HG02759 (cell line): ENCODE data around the gene HOTAIR.

ENCODE experiments used
- ATAC-seq: cut with Tn5 transposase; IDR thresholded peaks from one replicate; pipeline ENCODE4 v1.9.1; 2021; ENCODE audit warnings: mild to moderate bottlenecking, moderate library complexity; ENCODE audit not compliant: unreplicated experiment

Gene HOTAIR

DNA sequence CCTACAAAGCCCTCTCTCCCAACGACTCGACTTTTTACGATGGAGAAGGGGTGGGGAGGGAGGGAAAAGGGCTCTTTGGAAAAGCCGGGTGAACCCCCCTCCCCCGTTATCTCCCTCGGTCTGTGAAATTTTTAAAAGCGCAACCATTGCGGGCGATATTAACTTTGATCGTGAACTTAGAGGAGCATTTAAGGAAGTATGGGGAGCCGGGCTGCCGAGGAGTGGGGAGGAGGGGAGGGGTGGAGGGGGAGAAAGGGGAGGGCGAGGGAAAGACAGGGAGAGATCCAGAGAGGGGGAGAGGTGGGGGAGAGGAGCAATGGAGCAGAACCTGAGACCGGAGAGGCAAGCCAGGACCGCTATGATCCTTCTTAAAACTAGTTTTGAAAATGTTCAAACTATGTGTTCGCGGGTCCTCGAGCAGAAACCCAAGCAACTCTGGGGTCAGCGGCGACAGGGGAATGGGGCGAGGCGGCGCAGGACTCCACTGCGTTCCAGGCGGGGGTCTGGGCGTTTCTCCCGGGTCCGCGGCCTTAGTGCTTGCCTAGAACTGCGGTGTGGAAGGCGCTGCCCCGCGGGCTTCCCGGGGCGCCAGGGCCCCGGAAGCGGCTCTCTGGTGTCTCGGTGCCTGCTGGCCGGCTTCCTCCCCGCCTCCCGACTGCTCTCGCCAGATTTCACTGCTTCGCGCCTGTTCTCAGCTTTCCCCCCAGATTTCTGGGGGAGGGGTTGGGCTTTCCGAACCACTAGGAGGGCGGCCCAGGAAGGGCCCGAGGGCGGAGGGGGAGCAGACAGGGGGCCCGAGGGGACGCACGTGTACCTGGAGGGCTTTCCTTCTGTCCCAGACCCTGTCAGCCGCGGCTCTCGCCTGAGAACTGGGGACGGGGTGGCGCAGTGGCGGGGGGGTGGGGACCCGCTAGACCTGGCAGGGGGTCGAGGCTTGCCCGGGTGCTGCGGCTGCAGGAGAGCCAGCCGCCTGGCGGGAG lies at the start of gene HOTAIR:
Gene HOTAIR, minus strand, starts transcription at position 871 of the 980 bp plus-strand sequence.
- ATAC-seq, result no peak

DNA sequence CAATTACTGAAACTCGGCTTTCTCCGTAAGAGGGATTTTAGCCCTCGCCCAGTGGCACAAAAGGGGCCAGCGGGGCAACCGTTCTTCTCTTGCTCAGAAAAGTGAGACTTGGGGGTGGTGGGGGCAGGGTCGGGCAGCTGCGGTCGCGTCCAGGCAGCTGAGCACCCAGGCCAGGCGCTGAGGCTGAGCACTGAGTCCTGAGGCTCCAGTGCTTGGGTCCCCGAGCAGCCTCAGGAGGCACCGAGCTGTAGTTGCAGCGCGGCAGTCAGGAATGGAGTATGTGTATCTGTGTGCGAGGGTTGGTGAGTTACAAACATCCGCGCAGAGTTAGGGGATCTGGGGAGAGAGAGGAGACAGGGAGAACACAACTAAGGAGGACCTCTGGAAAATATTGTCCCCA lies 49.4 kb upstream of the HOTAIR start:
- ATAC-seq, result no peak

DNA sequence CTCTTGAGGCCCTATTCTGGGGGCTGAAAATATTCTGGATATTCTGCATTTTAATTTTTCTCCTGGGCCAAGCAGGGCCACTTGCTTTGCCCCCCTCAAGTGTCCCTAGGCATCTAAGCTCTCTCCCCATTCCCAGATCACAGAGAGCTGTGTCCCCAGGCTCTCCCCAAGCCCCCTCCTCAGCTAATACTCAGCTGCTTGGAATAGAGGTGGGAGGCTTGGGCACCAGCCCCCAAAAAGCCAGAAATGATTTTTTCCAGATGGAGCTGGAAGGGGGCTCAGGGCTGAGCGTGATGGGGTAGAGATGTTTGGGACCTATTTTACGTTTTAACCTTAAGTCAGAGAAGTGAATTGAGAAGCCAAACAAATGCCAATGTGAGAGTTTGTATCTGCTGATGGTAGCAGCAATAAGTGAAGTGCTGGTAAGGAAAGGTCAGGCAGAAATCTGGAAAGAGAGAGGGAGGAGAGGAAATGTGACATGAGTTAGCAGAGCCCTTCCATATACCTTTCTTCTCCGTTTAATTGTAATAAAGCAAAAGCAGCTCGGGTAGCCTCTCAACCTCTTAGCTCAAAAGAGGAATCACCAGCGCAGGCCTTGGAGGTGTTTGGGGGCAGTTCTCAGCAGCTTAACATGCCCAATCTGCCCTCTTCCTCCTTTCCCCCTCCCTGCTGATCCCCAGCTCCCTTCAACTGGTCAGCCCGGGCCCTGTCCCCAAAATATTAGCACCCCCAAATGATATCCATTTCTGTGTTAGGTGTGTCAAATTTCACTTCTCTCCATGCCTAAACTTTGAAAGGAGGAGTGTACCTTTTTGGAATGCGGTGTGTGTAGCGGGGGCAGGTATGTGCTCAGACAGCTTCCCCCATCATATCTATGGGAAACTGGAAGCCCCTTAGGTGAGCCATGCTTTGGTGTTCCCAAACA lies 48.5 kb upstream of the HOTAIR start:
- no peak for ATAC-seq

DNA sequence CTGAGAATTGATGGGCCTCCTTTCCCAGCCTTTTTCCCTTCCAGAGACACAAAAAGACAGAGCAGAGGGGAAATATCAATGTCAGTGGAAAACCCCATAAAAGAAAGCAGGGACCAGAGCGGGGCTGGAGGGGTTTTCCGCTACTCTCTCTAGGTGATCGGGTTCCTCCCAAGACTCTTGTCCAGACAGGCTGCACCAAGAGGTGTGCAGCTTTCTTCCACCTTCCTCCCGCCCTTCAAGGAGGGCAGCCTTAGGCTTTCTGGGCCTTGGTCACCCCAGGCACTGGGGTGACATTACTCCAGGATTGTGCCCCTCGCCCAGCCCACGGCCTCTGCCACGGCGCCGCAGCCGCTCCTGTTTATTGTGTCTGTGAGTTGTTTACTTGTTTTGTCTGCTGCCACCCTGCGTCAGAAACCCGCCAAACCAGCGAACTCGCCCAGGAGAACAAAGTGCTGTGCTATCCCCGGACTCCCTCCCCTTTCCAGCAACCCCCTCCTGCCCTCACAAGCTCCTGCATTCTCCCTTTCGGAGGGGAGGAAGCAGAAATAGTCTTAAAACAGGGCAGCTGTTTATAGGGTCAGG lies 46.8 kb upstream of the HOTAIR start:
- no peak for ATAC-seq

DNA sequence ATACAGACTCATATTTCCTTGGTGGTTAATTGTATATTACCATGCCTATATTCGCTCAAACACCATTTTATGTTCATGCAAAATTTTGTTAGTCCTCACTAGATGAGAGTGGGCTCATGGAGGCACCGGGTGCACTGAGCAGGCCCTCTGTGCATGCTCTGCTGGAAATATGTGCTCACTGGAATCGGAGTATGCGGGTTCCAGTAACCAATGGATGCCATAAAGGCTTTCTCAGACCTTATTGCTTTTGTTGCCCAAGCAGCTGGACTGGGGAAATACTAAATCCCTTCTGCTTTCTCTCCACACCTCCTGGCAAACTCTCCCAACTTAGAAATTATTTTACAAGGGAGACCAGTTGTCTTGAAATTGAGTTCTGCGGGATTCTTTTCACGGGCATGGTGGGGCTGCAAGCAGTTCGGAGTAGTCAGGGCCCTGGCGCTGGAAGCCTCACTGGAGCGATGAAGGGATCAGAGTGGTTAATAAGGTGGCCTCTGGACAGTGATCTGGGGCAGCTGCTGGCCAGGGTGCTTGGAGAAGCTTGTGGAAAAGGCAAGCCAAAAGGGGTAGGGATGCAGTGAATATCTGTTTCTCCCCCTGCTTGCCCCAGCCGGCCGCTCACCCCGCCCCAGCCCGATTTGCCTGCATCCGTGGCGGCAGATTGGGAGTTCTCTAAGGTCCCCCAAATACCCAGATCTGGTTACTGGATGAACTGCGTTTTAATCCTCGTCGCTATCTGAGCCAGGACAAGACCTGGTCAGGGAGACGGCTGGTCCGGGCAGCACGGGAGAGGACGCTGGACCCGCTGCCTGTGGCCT lies 46.0 kb upstream of the HOTAIR start:
- ATAC-seq, result no peak

DNA sequence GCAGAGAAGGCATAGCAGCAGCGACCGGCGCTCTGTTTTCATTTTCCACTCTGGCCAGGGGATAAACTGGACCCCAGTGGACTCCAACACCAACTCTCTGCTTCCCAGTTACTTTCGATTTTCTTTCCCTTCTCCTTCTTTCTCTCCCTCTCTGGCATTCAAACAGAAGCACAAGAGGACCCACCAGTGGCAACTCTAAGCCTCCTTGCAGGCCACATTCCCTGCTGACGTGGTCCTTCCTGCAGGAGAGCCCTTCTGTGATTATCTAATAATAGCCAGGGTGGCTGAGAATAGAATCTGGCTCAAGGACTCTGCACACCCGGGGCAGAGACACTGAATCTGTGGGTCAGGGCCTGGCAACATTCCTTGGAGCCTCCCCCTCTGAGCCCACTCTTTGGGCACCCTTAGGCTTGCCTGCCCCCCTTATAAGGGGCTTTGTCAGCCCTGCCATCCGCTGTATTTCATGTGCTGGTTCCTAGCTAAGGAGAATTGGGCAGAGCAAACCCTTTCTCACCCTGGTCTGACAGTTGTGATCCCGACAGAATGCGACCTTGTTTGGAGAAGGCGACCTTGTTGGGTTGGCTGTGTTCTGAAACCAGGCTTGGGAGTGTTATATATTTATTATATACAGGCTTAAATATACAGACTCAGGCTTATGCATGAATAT lies 45.3 kb upstream of the HOTAIR start:
- no peak for ATAC-seq

DNA sequence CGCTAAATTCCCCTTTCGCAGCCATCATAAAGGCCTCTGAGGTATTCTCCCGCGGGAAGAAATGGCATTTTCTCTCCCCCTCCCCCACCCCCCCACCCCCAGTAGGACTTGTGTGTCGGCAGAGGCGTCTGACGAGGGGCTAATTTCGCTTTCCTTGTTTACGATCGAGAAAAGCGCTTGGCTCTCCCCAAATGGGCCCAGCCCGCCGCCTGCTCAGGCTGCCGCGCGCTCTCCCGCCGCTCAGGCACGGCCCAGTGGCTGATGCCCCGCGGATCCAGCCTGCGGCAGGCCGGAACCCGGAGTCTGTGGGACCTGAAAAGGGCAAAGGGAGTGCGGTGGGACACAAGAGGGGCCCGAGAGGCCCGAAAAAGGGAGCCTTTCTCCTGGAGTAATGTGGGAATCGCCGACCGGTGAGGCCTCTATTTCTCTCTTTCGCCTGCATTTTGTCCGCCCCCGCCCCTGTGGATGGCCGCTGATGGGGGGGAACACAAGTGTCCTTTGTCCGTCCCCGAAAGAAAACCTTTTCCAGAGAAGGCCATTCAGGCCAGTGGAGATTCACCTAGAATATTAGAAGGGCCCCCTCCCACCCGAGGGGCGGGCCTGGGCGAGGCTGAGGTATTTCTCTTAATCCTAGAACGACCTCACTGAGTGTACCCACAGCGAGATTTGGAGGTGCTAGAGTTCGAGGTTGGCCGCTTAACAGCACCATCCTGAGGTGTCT lies 44.5 kb upstream of the HOTAIR start:
- ATAC-seq, result no peak

DNA sequence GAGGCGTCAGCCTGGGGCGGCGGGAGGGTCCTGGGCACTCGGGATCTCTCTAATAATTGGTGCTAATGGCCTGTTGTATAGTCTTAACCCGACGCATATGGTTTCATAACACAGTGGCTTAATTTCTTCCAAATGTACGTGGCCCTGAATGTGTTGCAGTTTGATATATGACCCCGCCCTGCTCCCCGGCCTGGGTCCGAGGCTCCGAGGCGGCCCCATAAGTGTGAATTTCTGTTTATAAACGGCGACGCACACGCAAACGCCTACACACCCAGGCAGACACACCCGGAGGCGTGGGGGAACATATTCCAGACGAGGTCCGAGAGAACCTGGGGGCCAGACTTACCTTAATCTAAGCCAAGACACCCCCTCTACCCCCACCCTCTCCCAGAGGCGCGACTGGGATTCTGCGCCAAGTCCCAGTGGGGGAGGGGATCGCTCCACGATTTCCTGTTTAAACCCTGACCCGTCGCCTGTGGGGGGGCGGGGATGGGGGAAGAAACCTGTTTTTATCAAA lies 43.8 kb upstream of the HOTAIR start:
- ATAC-seq, result no peak

DNA sequence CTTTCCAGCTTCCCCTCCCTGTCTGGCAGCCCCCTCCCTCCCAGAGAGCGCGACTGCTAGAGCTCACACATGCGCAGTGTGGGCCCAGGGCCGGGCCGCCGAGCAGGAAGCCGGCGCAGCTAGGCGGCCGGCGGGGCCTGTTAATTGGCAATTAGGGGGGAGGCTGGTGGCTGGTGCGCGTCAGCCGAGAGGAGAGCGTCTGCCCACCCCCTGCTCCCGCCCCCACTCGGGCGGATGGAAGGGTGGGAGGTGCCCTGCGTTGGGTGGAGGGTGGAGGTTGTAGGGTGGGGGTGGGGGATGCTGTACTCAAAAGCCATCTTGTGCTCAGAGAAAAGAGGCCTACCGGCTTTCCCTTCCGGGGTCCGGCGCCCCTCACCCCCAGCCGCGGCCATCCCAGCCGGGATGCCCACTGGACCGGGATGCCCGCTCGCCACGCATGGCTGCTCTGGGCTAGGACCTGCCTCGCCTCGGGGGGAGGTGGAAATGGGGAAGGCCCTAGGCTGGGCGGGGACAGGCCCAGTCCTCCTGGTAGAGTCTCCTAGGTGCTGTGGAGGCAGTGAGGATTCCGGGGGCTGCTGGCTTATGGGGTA lies 43.2 kb upstream of the HOTAIR start:
- ATAC-seq, result peak; percentile 86

DNA sequence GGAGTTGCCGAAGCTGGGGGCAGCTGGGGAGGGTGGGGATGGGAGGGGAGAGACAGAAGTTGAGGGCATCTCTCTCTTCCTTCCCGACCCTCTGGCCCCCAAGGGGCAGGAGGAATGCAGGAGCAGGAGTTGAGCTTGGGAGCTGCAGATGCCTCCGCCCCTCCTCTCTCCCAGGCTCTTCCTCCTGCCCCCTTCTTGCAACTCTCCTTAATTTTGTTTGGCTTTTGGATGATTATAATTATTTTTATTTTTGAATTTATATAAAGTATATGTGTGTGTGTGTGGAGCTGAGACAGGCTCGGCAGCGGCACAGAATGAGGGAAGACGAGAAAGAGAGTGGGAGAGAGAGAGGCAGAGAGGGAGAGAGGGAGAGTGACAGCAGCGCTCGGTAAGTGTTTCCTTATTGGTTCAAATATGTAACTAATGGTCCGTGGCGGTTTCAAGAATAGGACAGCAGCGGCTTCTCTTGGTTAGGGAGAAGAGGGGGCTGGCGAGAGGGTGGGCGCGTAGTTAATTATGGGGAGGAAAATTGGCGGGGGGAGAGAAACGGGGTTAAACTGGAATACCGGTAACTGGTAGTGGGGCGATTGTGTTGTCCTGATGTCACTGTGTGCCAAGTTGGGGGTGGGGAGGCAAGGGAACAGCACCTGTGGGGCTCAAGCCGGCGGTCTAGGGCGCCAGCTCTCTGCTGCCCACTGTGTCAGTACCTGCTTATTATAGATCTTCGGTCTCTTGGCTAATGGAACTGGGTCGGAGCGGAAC lies 42.5 kb upstream of the HOTAIR start:
- ATAC-seq, result peak; percentile 46

DNA sequence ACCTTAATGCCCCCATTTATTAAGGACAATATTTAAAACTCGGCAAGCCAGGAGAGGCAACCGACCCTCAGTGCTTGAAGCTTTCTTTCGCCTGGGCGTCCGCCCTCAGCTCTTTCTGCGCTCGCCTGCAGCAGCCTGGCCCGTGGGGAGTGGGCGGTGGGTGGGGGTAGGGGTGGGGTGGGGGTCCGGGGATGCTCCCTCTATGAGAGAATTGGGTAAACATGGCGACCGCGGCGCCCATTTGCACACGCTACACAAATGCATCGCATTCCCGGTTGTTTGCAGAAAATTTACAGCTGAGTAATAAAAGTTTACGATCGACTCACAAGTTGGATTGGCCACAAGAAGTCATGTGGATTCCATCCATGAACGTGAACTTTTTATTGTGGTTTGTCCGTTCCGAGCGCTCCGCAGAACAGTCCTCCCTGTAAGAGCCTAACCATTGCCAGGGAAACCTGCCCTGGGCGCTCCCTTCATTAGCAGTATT lies 41.8 kb upstream of the HOTAIR start:
- no peak for ATAC-seq

DNA sequence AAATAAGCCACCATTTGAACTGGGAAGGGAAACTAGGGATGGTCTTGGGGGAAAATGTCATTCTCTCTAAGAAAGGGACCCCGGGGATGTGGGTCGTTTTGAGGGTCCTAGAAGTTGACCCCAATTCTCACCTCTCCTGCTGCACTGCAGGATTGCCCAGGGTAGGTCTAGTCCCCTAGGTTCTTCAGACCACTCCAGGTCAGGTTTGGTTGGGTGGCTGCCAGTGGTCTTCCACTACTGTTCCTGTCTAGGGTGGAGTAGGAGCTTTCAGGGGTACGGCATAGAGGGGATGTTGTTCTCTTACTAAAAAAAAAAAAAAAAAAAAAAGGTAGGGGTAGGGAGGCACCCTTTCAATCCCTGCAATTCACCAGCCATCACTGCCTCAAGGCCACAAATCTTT lies 41.3 kb upstream of the HOTAIR start:
- ATAC-seq, result no peak

DNA sequence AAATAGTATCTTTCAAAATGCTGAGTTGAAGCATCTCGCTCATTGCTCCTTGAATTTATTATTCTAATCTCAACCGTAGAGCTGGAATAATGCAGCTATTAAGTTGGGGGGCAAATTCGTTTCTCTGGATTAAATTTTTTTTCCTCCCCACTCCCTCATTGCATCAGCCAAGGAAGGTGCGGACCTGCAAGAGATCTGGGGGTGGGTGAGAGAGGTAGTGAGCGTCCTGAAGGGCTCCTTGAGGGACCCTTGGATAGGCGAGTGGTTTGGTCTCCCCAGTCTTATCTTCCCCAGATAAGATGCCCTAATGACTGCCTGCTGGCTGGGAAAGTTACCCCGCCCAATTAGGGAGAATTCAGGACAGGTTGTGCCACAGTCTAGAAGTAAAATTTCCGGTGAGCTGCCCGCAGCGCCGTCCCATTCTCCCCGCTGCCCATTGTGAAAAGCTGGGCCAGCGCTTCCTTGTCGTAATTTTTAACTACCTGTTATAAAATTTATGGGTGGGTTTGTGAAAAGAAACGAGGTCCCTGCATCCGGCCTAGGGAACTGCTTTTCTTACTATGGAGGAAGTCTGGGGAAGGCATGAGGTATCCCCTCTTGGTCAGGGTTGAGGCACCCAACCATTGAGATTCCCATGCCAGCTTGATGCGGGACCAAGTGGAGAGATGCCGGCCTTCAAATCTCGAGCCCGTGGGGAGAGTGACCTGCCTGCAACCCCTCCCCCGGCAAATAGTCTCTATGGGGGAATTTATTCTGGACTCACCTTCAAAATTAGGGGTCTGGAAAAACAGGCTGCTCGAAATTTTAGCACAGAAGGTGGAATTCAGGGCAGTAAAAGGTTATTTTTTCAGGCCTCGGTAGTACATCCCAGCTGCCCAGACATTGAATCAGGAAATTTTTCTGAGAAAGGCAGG lies 40.5 kb upstream of the HOTAIR start:
- ATAC-seq, result no peak

DNA sequence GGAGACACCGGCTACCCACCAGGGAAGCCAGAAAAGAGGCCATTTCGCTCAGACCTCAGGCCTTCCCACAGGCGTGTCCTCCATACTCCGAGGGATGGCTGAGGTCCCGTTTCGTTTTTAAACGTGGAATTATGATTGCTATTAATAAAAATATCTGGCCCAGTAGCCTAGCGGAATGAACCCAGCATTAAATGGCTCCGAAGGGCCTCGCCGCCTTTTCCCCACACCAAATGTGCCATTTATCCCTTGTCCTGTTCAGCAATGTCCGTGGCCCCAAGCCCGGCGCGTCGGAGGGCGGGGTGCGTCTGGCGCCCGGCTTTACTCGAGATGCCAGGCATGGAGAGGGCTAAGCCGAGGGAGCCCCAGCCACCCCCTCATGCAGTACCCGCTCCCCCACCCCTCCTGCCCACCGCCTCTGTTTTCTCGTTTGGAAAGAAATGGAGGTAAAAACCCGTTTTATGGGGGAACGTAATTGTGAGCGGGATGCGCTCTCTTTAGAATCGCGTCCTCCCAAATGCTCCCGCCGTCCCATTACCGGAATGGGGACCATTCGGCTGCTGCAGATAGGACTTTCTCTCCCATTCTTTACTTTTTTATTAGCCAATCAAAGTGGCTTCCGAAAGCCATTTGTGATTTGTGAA lies 39.7 kb upstream of the HOTAIR start:
- ATAC-seq, result no peak

DNA sequence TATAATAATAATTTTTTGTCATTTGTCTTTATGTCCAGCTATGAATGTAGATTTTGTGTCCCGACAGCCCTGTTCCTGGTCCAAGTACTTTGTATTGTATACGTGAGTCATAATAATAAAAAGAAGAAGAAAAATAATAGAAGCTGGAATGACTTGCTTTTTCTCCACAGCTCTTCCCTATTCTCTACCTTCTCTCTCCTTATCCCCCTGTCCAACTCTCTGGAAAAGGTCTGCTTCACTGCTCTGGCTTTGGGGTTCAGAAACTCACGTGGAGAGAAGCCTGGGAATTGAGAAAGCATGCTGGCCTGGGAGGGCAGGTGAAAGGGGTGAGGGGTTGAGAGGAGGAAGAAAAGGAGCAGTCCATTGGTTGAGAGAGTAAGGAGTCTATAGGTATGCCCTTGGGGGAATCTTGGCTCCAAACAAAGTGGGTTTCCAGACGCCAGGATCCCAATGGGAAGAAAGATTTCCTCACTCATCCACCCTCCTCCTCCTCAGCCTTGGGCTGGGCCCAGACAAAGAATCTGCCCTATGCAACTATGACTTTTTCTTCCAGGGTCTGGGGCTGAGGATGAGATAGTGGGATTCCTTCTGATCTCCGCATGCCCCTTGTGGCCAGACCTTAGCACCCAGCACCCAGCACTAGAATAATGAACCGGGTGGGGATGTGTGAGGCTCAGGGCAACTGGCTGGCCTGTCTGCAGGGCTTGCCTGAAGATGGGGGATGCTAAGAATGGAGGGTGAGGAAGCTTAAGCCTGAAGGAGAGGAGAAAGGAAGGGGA lies 38.1 kb upstream of the HOTAIR start:
- ATAC-seq, result no peak
